HG03175 (cell line): ENCODE results near the gene ARHGAP10.

Experiments
- ATAC-seq: cut with Tn5 transposase; IDR thresholded peaks from one replicate; pipeline ENCODE4 v1.9.1; 2021; ENCODE audit warnings: mild to moderate bottlenecking, moderate library complexity; ENCODE audit not compliant: unreplicated experiment

Gene ARHGAP10

DNA sequence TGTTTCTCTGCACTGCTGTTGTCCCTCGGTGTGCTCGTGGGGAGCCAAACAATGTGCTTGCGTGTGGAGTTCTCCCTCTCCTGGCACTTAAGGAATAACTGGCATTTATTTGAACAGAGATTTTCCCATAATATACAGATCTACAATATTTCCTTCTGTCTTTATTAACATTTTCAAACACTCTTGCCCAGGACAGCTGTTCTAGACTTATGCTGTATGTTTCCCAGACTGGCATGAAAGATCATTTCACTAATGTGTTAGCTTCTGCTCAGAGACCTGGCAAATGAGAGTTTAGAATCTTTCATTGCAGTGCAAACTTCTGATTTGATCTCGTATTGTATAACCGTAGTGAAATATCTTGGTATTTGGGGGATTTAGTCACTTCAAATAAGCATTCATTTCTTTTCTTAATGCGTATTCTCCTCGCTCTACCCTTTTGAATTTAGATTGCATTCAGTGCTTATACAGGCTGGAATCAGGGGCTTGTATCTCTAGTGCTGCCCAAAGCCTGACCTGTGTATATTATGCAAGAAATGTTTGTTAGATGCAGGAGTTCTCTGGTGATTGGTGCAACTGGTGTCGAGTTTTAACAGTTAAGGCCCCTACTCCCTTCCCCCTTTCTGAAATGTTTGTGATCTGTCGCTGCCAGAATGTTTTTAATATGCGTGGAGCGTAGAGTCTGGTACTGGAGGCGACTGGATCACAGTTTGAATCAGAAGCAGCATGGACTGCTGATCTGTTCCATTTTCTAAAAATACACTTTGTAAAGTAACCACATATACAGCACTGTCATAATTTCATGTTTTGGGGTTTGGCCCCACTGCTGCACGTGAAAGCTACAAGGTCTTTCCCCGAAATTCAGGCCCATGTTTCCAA lies 326.3 kb downstream of the ARHGAP10 start:
- no peak for ATAC-seq

DNA sequence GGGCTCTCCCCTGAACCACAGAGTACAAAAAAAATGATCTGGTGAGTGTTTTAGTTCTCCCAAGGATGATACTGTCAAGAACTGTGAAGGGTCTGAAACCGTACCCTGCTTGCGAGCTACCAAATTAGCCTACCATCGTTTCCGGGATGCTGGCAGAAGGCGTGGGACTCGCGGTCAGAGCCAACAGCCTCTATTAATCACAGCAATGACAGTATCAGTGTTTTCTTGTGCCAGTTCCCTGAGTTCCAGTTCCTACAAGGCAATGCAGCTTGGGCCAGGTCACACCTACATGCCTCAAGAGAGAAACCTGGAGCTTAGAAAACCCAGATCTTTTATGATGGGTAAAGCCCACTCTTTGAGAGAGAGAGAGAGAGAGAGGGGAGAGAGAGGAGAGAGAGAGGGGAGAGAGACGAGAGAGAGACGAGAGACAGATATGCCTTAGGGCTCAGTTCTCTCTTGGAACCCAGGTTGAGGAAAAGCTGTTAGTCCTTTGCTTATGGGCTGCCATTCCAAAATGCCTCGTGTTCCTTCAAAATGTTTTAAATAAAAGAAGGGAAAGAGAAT lies 327.8 kb downstream of the ARHGAP10 start:
- ATAC-seq, result no peak

DNA sequence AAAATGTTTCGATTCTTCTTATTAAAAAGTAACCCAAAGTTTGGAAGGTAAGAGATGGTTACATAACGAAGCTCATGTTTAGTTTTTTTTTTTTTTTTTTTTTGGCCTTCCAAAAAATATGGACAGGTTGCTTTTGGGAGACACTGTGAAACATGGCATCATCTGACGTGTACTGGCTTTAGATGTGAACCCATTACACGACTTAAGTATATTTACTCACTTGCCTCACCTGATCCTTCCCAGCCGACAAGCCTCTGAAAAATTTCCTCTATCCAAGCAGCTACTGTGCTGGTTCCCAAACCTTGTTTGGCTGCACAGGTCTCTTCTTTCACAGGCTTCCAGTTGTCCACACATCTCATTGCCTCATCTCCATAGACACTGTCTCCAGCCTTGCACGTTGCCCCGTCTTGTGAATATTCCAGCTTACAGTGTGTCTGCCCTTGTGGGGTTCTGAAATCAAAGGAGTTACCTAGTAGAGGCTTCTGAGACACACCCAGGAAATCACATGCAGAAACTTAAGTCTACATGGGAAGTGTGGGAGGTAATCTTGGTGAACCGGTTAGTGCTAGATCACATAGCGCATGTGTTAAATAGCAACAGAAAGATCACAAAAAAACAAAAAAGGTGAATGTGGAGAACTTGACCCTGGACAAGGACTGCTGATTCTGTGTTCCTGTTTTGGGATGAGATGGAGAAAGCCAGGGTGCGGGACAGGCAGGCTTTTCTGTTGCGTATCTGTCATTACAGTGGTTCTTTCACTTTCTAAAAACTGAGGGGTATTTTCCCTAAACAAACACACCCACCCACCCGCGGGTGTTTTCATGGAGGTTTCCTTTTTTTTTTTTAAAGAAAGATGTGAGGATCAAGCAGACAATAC lies 328.6 kb downstream of the ARHGAP10 start:
- ATAC-seq, result no peak

DNA sequence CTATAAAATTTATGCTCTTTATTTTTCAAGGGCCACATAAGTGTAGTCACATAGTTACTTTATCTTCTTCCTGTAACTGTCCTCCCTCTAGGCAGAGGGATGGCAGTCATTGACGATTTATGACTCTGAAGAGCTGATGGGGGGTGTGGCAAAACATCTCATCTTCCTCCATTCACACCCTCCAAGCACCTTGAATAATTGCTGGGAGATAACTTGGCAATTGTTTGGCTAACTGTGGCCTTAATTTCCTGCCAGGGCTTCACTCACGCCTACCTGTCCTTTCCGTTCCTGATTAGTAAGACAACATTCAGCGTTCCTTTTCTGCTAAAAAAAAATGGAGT lies 329.2 kb downstream of the ARHGAP10 start:
- no peak for ATAC-seq

DNA sequence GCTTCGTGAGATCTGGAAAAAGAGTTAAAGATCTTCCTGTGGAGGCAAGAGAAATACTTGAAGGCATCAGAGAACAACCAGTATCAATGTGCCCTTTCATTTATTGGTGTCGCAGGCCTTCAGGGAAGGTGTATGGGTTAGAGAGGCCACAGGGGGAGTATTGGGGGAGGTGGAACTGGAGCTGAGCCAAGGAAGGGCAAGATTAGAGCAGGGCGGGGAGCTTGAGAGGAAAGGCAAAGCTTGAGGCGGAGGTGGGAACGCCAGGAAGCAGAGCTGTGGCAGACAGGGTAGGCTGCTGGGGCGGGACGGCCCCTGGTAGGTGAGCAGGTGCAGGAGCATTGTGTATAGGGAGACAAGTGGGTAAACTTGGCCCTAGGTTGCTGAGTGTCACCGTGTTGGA lies 329.9 kb downstream of the ARHGAP10 start:
- no peak for ATAC-seq

DNA sequence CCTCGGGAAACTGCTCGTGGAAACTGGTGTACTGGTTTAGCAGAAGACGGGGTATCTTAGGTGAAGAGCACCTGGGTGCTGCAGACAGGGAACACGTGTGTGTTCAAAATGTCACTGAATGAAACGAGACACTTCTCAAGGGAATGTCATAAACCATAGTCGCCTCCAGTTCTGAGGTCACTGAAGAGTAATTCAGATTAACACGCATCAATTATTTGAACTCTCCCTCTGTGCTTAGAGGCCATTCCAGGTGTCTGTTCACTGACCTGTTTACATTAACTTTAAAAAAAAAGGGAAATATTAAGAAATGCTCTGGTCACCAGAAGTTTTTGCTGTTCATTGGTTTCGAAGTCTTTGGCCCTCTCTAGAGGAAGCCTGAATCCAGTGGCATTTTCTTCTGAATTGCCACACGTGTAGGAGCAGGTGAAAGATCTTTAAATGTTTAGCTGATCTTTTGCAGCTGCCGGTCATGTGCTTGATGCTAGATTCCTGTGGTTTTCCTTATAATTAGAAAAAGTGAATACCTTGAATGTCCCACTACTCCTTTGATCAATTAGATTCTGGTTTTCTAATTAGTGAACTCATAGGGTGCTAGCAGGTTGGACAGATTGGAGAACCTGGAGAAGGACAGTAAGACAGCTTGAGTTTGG lies 330.5 kb downstream of the ARHGAP10 start:
- no peak for ATAC-seq

DNA sequence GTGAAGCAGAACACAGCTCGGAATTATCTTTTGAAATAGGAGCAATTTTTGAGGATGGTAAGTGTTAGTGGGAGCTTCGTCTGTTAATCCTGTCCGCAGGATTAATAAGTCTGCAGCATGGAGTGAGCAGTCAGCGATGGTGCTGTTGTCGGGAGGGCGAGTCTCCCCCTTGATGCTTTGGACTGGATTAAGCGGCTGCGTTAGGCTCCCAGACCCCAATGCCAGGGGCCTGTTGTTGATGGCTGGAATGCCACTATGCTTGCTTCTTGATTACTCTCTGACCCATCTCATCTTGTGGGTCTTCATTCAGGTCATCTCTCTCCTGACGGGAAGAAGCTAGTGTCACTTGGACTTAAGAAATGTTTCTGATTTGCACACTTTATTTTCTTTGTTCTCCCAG lies 332.6 kb downstream of the ARHGAP10 start:
- no peak for ATAC-seq

DNA sequence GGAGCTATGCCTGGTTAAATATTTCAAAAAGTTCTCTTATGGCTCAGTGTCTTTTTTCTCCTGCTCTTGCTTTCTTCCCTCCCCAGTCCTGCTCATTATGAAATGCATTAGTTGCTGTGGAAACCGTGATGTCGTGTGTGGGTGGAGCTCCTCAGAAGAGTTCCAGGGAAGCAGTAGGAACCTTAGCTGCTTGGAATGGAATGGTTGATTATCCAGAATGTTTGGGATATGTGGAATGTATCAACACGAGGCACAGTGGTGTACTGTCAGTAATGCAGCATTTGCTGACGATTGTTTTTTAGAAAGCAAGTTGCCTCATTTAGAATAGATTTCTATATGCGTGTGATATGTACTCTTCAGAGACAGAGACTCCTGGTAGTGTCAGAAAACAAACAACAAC lies 333.2 kb downstream of the ARHGAP10 start:
- no peak for ATAC-seq

DNA sequence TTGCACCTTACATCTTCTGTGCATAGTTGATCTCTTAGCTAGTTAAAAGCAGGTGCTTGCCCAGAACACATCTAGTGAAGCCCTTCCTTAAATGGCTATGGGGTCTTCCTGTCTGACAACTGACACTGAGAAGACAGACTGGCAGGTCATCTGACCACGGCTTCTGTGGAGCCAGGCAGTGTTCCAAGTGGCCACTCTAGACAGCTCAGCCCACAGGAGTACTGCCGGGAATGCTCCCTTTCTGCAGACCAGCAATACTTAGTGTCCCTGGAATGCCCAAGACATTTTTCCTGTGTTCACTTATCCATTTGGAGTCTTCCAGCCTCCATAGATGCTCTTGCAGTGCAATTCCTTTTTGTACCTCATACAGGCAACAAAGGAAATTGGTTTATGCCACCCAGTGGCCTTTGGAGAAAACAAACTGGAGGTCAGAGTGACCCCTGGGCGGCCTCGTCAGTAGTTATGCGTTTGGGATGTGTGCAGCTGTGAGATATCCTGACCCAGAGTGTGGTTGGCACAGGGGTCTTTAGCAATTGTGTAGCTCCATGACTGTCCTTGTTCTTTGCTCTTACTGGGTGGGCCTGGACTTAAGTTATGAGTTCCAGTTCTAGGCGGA lies 335.5 kb downstream of the ARHGAP10 start:
- ATAC-seq, result no peak

DNA sequence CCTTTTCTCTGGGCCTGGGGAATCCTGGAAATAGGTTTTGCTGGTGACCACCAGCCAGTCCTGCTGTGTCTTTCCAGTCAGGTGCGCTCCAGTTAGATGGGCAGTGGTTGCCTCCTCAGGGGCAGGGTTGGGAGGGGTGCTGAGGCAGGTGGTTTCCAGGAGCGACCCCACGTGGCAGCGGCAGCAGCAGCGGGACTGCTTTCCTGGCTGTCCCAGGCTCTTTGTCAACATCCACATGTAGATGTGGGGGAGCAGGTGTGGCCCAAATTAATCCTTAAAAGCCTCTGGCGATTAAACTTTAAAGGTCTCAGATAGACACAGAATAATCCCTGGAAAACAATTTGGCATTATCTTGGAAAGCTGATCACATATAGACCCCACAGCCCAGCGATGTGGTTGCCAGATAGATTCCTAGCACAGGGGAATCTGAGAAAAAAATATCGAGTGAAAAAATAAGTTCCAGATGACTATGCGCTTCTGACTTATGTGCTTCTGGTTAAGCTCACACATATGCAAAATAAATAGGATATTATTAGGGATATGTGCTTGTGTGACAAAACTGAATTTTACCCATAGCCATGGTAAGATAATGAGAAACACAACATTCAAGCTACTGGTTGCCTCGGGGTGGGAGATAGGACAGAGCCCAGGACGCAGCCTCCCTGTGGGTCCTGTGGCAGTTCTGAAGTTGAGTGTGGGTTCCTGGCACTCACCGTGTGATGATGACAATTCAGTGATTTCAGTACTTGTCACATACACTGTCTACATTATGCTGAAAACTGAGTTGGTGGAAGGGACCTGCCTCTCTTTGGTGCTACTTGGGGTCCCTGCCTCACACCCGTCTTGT lies 336.4 kb downstream of the ARHGAP10 start:
- ATAC-seq, result no peak

DNA sequence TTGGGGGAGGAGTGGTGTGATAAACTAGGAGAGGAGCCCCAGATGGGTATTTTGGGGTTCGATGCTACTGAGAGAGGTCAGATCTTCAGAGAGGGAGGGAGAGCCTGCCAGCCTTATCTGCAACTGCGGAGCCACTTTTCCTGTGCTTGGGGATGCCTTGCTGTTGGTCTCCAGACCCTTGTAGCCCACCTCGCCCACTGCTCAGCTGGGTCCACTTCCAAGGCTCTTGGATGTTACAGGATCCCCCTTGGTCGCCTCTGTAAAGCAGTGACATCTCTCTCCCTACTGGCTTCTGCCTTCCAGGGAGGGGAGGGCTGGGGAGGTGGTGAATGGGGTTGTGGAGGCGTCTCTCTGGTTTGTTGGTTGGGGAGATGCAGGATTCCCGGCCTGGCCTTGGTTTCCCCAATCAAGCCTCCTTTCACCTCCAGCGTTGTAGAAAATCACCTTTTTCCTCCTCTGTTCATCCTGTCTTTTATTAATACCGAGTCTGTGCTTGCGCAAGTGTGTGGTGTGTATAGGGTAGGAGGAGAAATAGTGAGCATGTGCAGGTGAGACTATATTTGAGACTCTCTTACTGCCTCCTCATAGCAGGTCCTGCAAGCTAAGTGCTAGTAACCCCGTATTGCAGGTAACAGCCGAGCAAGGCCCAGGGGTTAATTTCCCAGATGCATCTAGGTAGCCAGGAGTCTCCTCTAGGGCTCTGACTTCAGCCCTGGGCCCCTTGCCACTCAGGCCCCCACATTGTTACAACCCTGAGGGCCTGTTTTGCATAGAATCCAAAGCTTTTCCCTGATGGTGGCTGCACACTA lies 337.4 kb downstream of the ARHGAP10 start:
- ATAC-seq, result no peak

DNA sequence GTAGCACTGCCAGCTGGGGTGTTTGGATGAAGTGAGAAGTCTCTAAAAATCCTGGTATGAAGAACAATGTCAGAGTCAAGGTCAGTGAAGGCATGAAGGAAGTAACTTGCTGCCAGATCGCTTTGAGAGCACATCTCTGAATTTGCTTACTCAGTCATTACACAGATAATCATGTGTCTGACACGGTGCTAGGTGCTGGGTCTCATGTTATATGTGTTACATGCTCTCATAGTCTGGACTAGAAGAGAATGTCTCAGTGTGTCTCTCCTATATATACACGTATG lies 337.9 kb downstream of the ARHGAP10 start:
- no peak for ATAC-seq

DNA sequence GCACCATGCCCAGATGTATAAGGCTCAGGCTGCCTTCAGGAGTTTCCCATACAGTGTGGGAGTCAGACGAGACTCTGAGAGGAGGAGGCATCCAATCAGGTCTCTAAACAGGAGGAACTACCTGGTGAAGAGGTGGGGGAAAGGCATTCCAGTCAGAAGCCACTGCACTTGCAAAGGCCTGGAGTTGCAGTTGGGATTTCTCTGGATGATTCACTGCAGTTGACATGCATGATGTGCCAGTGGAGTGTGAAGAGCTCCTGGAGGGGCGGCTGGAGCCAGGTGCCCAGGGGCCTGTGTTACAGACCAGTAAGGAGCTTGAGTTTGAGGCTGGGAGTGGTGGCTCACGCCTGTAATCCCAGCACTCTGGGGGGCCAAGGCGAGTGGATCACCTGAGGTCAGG lies 339.1 kb downstream of the ARHGAP10 start:
- no peak for ATAC-seq

DNA sequence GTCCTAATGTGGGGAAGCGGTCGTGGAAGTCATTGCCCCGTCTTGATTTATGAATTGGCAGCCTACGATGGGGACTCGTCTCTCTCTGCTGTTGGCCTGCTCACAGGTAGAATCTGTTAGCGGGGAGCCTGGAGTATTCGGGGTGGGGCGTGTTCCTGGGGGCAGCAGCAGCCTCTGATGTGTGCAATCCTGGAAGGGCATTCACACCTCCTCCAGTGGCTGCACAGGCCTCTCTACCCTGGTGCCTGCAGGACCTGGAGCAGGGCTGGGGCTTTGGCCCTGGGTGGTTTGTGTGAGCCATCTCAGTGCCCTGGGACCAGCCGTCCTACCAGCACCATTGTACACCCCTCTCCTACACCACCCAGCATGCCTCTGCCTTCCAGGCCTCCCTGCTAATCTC lies 340.9 kb downstream of the ARHGAP10 start:
- ATAC-seq, result no peak

DNA sequence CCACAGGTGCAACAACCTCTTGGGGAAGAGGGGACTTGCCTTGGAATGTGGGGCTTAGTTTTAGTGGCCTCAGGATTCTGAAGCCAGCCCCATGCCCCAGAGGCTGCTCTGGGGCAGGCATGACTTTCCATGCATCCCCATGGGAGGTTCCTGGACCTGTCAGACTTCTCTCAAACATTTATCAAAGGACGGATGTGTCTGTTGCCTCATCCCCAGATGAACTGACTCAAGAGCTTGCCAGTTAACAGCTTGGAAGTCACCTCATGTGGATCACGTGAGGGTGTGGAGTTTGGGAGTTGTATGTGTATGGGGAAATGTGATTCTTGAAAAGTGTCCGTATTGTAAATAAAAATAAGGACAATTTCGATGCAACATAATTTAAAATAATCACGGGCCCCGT lies 341.5 kb downstream of the ARHGAP10 start:
- no peak for ATAC-seq

DNA sequence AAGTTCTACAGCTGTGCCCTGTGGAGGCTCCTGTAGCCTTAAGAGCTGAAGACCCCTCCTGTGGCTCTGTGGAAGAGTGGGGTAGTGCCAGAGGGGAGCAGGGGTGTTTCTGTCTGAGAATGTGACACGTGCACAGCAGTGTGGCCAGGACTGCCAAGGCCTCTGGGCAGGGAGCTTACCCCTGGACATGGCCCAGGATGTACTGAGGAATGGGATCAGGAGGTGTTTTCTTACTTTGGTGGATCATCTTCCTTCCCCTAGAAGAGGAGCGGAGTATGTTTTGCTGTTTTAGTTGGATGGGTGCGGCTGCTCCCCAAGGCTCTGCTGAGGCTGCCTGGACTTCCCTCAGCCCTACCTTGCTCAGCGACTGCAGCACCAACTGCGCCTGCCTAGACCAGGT lies 342.6 kb downstream of the ARHGAP10 start:
- no peak for ATAC-seq

DNA sequence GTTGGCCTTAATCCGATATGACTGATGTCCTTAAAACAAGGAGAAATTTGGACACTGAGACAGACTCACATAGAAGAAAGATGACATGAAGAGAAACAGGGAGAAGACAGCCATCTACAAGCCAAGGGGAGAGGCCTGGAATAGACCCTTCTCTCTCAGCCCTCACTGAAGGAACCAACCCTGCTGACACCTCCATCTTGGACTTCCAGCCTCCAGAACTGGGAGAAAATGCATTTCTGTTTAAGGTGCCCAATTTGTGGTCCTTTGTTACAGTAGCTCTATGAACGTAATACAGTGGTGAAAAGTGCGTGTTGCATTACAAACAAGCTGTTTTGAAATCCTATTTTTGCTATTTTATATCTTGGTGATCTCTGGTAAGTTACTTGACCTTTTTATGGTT lies 343.6 kb downstream of the ARHGAP10 start:
- no peak for ATAC-seq

DNA sequence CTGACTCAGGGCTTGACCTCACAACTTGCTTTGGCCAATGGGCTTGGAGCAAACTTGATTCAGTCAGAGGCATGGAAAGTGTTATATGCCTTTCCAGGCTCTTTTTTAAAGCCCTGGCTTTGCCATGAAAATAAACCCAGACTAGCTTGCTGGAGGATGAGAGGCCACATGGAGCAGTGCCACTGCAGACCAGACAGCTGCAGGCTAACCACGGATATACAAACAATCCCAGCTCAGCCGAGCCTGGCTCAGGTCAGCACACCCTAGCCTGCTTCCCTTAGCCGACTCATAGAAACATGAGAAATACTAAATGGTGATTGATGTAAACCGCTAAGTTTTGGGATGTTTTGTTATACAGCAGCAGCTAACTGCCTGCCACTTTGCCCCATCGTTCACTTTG lies 345.1 kb downstream of the ARHGAP10 start:
- no peak for ATAC-seq

DNA sequence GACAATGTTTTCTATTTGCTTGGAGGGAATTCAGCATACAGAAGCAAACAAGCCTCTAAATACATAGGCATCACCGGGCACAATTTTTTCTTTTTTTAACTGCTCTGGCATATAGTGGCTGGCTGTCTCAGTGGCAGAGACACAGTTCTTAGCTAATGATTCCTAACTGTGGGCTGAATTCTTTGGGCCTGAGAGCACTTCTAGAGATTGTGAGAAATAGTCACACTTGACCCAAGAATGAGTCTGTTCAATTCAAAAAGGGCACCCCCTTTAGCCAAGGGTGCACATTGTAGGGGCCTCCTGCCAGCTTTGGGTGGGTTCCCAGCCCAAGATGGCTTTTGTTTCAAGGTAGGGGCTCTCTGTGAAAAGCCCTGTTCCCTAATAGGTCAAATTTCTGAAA lies 345.7 kb downstream of the ARHGAP10 start:
- ATAC-seq, result no peak
